AG04449 (cell line): ENCODE results near the gene SLC25A44.

ENCODE experiments used
- CTCF ChIA-PET: fragments of 350-600 bp; formaldehyde crosslinking; extraction: SDS; loops from one replicate; lab custom pipeline; 2021; ENCODE audit warnings: antibody characterized with exemption; lab: Yijun Ruan, JAX
- POLR2A ChIA-PET: fragments of 400-600, 350-600 bp; formaldehyde crosslinking; extraction: SDS; loops from one replicate; lab custom pipeline; 2020; ENCODE audit warnings: antibody characterized with exemption, inconsistent platforms; lab: Yijun Ruan, JAX
- DNase-seq: peaks from one replicate; pipeline ENCODE4 v3.0.0-alpha.2; 2010; ENCODE audit warnings: low read depth, low spot score
- H3K4me3 ChIP-seq: 2 replicates; pipeline ENCODE4 v1.5.1; 2011; ENCODE audit warnings: low read depth, mild to moderate bottlenecking, control low read depth, low read length
- TF ChIP-seq, protein P1 (sequence below): IDR thresholded peaks from one replicate; pipeline ENCODE4 v1.5.1; 2011; ENCODE audit warnings: mild to moderate bottlenecking, moderate library complexity, low read length, control low read depth, inconsistent platforms; ENCODE audit not compliant: insufficient read depth; ENCODE audit errors: missing control alignments

SLC25A44 gene

DNA sequence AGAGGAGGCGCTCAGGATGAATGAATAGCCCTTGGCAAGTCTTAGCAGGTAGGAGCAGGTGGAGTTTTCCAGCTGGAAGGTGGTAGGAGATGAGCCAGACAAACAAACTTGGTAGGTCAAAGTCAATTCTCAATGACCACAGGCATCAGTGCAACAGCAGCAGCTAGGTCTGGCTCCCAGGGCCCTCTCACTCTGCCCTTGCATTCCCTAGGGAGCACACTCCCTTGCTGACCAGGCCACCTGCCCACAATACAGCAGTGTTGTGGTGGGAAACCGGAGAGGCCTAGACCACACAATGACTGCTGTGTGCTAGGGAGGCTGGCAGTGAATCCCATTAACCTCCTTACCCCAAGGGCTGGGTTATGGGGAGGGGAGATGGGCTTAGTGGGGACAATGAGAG, 67.0 kb downstream of the SLC25A44 start:
- ChIA-PET CTCF (interaction anchor here (1.0 to 2.9 kb wide), 5 partner anchors 11 to 171 kb away, joined by 3 to 9 read pairs (median 3); no protein-coding TSS in a partner anchor), POLR2A (interaction anchor here (1.1 to 1.4 kb wide), 2 partner anchors 10 to 18 kb away, joined by 3 read pairs; no protein-coding TSS in a partner anchor)
- TF ChIP-seq, protein P1, sequence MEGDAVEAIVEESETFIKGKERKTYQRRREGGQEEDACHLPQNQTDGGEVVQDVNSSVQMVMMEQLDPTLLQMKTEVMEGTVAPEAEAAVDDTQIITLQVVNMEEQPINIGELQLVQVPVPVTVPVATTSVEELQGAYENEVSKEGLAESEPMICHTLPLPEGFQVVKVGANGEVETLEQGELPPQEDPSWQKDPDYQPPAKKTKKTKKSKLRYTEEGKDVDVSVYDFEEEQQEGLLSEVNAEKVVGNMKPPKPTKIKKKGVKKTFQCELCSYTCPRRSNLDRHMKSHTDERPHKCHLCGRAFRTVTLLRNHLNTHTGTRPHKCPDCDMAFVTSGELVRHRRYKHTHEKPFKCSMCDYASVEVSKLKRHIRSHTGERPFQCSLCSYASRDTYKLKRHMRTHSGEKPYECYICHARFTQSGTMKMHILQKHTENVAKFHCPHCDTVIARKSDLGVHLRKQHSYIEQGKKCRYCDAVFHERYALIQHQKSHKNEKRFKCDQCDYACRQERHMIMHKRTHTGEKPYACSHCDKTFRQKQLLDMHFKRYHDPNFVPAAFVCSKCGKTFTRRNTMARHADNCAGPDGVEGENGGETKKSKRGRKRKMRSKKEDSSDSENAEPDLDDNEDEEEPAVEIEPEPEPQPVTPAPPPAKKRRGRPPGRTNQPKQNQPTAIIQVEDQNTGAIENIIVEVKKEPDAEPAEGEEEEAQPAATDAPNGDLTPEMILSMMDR, result no peak

More for the DNA sequence above, 67.0 kb downstream of the SLC25A44 start:
- no peak overlapping the region for H3K4me3 ChIP-seq
- DNase-seq, result no peak
